ENCODE measurements around the gene USP40. TPM values are rescaled to one million over a fixed set of nuclear protein-coding genes. Genes with fewer than 3 reads are reported as not detected.

USP40 gene
- total and polyA plus RNA-seq, 2 of the 8 experiments (the other 6 are each of a cell fraction or from before 2014, with no cell fraction given): 12.0 to 15.7 TPM

GRCh38 chr2:233447506-233448219, 118.9 kb downstream of the USP40 start:
- WGBS, 2 experiments (ENCODE audit: extremely low coverage in 1 of 2, insufficient coverage in 1 of 2, insufficient read length in 1 of 2, insufficient replicate concordance in 2 of 2, low coverage in 1 of 2, low lambda C conversion rate in 2 of 2, missing lambda C conversion rate in 1 of 2): 91% methylated on average over 15 of the region's 15 CpGs; no CpG with 5 or more reads in 1 of the 2 experiments
- H2BK120ac ChIP-seq (replicated peaks; ENCODE audit: low read depth, low read length): no peak overlapping the region
- H3K18ac ChIP-seq (ENCODE audit: extremely low read depth, low read length): no peak overlapping the region
- no peaks in the 10 kb centered on the region for H3K79me1 ChIP-seq (ENCODE audit: low read depth, low read length)
- no peaks in the 10 kb centered on the region for H3K9me3 ChIP-seq (ENCODE audit: insufficient read depth in 2 of 2, low read depth in 1 of 2, low read length in 1 of 2)
- H2BK20ac ChIP-seq (ENCODE audit: low read length): no peak overlapping the region
- FAIRE-seq (no peak), DNase-seq (ENCODE audit: low read depth in 1 of 2, low spot score in 2 of 2) (no peak)
- H3K23me2 ChIP-seq (ENCODE audit: low read depth, low read length): no peaks in the 10 kb centered on the region
- no peak overlapping the region for H3K14ac ChIP-seq (ENCODE audit: insufficient read length)
- peaks cover 2 to 3% of the 10 kb centered on the region in 2 experiments for H4K20me1 ChIP-seq (replicated peaks in 1 of 2; ENCODE audit: control insufficient read depth in 1 of 2, insufficient read depth in 2 of 2, low read length in 2 of 2)
- H4K8ac ChIP-seq (ENCODE audit: extremely low read depth, insufficient read depth, low read length): no peak overlapping the region
- no peak overlapping the region; the same call in 1 of the 2 replicates for H2BK12ac ChIP-seq (ENCODE audit: low read depth, low read length)
- H3K27ac ChIP-seq (ENCODE audit: low read depth, low read length): no peak overlapping the region
- ChIA-PET POLR2A (ENCODE audit: partially characterized antibody) (interaction anchor here (0.6 kb wide), 1 partner anchor 385 kb away, joined by 3 read pairs; no protein-coding TSS in a partner anchor), CTCF (ENCODE audit: partially characterized antibody) (interaction anchor here (0.8 to 3.5 kb wide), 30 partner anchors 10 to 481 kb away, joined by 3 to 35 read pairs (median 6); partner anchors contain the start of gene UGT1A5)
- H2AK5ac ChIP-seq (ENCODE audit: low read depth, low read length): no peak overlapping the region
- H3K4me3 ChIP-seq (ENCODE audit: extremely low read depth in 1 of 4, insufficient read depth in 2 of 4, low read depth in 3 of 4, low read length in 4 of 4): no peak overlapping the region
- H3K56ac ChIP-seq (replicated peaks; ENCODE audit: insufficient read length, low read depth, low read length): no peak overlapping the region
- no peak overlapping the region for H3K23ac ChIP-seq (ENCODE audit: insufficient read length)
- H2BK5ac ChIP-seq (ENCODE audit: low read depth, low read length): no peak overlapping the region
- H4K5ac ChIP-seq (ENCODE audit: insufficient read length, low read depth, low read length): no peak overlapping the region
- H2AFZ ChIP-seq (ENCODE audit: low read length): no peak overlapping the region
- H3K4me1 ChIP-seq (replicated peaks in 1 of 4; ENCODE audit: control insufficient read depth in 3 of 4, insufficient read depth in 4 of 4, low read length in 3 of 4): no peaks in the 10 kb centered on the region; a peak in 1 of 7 replicates
- no peak overlapping the region for H3K4ac ChIP-seq (replicated peaks; ENCODE audit: insufficient read length, low read depth, low read length)
- H3K79me2 ChIP-seq (ENCODE audit: control insufficient read depth in 1 of 2, insufficient read depth in 2 of 2, low read length in 2 of 2): no peaks in the 10 kb centered on the region
- H2BK15ac ChIP-seq (ENCODE audit: low read length): no peak overlapping the region
- no peak overlapping the region for H3K9ac ChIP-seq (replicated peaks in 1 of 4; ENCODE audit: extremely low read depth in 1 of 4, low read depth in 3 of 4, low read length in 3 of 4)
- TF ChIP-seq EP300 (IDR thresholded peaks at IDR 0.05; ENCODE audit: borderline replicate concordance in 1 of 2, low read depth in 2 of 2, low read length in 2 of 2) (no peak), EGR1 (IDR thresholded peaks at IDR 0.05; ENCODE audit: borderline replicate concordance, low read depth, low read length) (no peak), POU5F1 (IDR thresholded peaks at IDR 0.05; ENCODE audit: low read depth, low read length) (no peak), ATF2 (IDR thresholded peaks at IDR 0.05; ENCODE audit: low read length) (no peak), RAD21 (IDR thresholded peaks at IDR 0.05 in 1 of 2, conservative IDR thresholded peaks at IDR 0.05 in 1 of 2; ENCODE audit: low read depth in 2 of 2, low read length in 2 of 2) (no peak), BACH1 (IDR thresholded peaks at IDR 0.05; ENCODE audit: low read length) (no peak), HDAC2 (IDR thresholded peaks at IDR 0.05; ENCODE audit: borderline replicate concordance in 1 of 2, low read depth in 2 of 2, low read length in 2 of 2) (no peak)
- no peaks in the 10 kb centered on the region for H3K27me3 ChIP-seq (replicated peaks in 1 of 4; ENCODE audit: control insufficient read depth in 3 of 4, extremely low read depth in 1 of 4, insufficient read depth in 3 of 4, low read length in 3 of 4)
- H4K91ac ChIP-seq (replicated peaks; ENCODE audit: insufficient read length, low read length): no peak overlapping the region
- peaks cover 0 to 4% (median 0%) of the 10 kb centered on the region in 4 experiments; a peak in 2 of 8 replicates for H3K36me3 ChIP-seq (ENCODE audit: control insufficient read depth in 2 of 4, insufficient read depth in 4 of 4, low read length in 3 of 4)
- H3K4me2 ChIP-seq (ENCODE audit: insufficient read depth in 1 of 2, low read depth in 2 of 2, low read length in 2 of 2): no peak overlapping the region
